H1 (cell line): Measurements from ENCODE around the gene ESYT2. TPM values are rescaled to one million over a fixed set of nuclear protein-coding genes. Genes with fewer than 3 reads are reported as not detected.

Source experiments
- CTCF ChIA-PET: fragments of 300-600 bp; sonication (Branson Sonifier 250); formaldehyde crosslinking; loops from one replicate; lab custom pipeline; 2021; ENCODE audit not compliant: partially characterized antibody; lab: Charles Lee
- POLR2A ChIA-PET: fragments of 300-600 bp; sonication (Branson Sonifier 250); formaldehyde crosslinking; loops from one replicate; lab custom pipeline; 2021; ENCODE audit warnings: inconsistent platforms; ENCODE audit not compliant: partially characterized antibody; lab: Charles Lee
- DNase-seq, 2 experiments: peaks; one replicate each; pipeline versions ENCODE4 v3.0.0 to v3.0.0-alpha.2; 2010 to 2022; ENCODE audit warnings: low spot score in 2 of 2, low read depth in 1 of 2, mixed read lengths in 1 of 2
- FAIRE-seq: peaks from 2 replicates; lab custom pipeline; 2011; peaks lifted over from hg19 to GRCh38; lab: Jason Lieb, UNC
- H2AFZ ChIP-seq: 2 replicates; pipeline ENCODE4 v1.8.1; 2012; ENCODE audit warnings: low read length, inconsistent platforms
- H2AK5ac ChIP-seq: 2 replicates; pipeline ENCODE4 v1.6.1; 2013; ENCODE audit warnings: low read depth, low read length
- H2BK120ac ChIP-seq: replicated peaks from 2 replicates; pipeline ENCODE3; 2013; ENCODE audit warnings: low read depth, low read length, inconsistent platforms
- H2BK12ac ChIP-seq: 2 replicates; pipeline ENCODE4 v1.6.1; 2013; ENCODE audit warnings: low read depth, low read length
- H2BK15ac ChIP-seq: 2 replicates; pipeline ENCODE4 v1.6.1; 2013; ENCODE audit warnings: low read length
- H2BK20ac ChIP-seq: 2 replicates; pipeline ENCODE4 v1.6.1; 2013; ENCODE audit warnings: low read length
- H2BK5ac ChIP-seq: 2 replicates; pipeline ENCODE4 v1.6.1; 2013; ENCODE audit warnings: low read depth, low read length
- H3K14ac ChIP-seq: 2 replicates; pipeline ENCODE4 v1.6.1; 2013; ENCODE audit warnings: inconsistent platforms; ENCODE audit not compliant: insufficient read length
- H3K18ac ChIP-seq: 2 replicates; pipeline ENCODE4 v1.6.1; 2013; ENCODE audit warnings: low read length; ENCODE audit errors: extremely low read depth
- H3K23ac ChIP-seq: 2 replicates; pipeline ENCODE4 v1.6.1; 2013; ENCODE audit warnings: inconsistent platforms; ENCODE audit not compliant: insufficient read length
- H3K23me2 ChIP-seq: 2 replicates; pipeline ENCODE4 v1.6.1; 2013; ENCODE audit warnings: low read depth, low read length
- H3K27ac ChIP-seq: 2 replicates; pipeline ENCODE4 v1.6.1; 2011; ENCODE audit warnings: low read depth, low read length, inconsistent platforms
- H3K27me3 ChIP-seq, 4 experiments: replicated peaks in 1 of 4; 1 replicate in 1 of 4; 2 replicates in 3 of 4; pipeline versions ENCODE4 v1.6.1 to v1.8.1; 2011 to 2013; ENCODE audit warnings: low read length in 3 of 4, mild to moderate bottlenecking in 3 of 4, inconsistent platforms in 2 of 4, mixed read lengths in 2 of 4, moderate library complexity in 1 of 4; ENCODE audit not compliant: control insufficient read depth in 3 of 4, insufficient read depth in 3 of 4; ENCODE audit errors: extremely low read depth in 1 of 4
- H3K36me3 ChIP-seq, 4 experiments: 2 replicates each; pipeline versions ENCODE4 v1.6.1 to v1.8.1; 2011 to 2013; ENCODE audit warnings: mild to moderate bottlenecking in 4 of 4, low read length in 3 of 4, moderate library complexity in 2 of 4, control low read depth in 1 of 4, inconsistent platforms in 1 of 4; ENCODE audit not compliant: insufficient read depth in 4 of 4, control insufficient read depth in 2 of 4
- H3K4ac ChIP-seq: replicated peaks from 2 replicates; pipeline ENCODE3; 2013; ENCODE audit warnings: low read length, low read depth, mixed read lengths, inconsistent platforms; ENCODE audit not compliant: insufficient read length
- H3K4me1 ChIP-seq, 4 experiments: replicated peaks in 1 of 4; 1 replicate in 1 of 4; 2 replicates in 3 of 4; pipeline versions ENCODE4 v1.6.1 to v1.8.1; 2011 to 2013; ENCODE audit warnings: low read length in 3 of 4, inconsistent platforms in 2 of 4, mixed read lengths in 1 of 4; ENCODE audit not compliant: insufficient read depth in 4 of 4, control insufficient read depth in 3 of 4
- H3K4me2 ChIP-seq, 2 experiments: 2 replicates each; pipeline versions ENCODE4 v1.6.1 to v1.8.1; 2011 to 2013; ENCODE audit warnings: low read depth in 2 of 2, low read length in 2 of 2, control low read depth in 1 of 2, inconsistent platforms in 1 of 2, mild to moderate bottlenecking in 1 of 2; ENCODE audit not compliant: insufficient read depth in 1 of 2
- H3K4me3 ChIP-seq, 4 experiments: fragments of 200-600, 300-600 bp in 1 of 4; sonication (generic), shearing (Covaris generic), sonication (Bioruptor Twin) in 1 of 4; 2 replicates each; pipeline versions ENCODE4 v1.5.1 to v1.8.1; 2011 to 2016; ENCODE audit warnings: low read length in 4 of 4, low read depth in 3 of 4, control low read depth in 2 of 4, inconsistent platforms in 2 of 4, mild to moderate bottlenecking in 2 of 4, mixed read lengths in 1 of 4, moderate library complexity in 1 of 4; ENCODE audit not compliant: insufficient read depth in 2 of 4; ENCODE audit errors: extremely low read depth in 1 of 4
- H3K56ac ChIP-seq: replicated peaks from 2 replicates; pipeline ENCODE3; 2013; ENCODE audit warnings: low read depth, mild to moderate bottlenecking, mixed read lengths, low read length, inconsistent platforms; ENCODE audit not compliant: insufficient read length
- H3K79me1 ChIP-seq: 2 replicates; pipeline ENCODE4 v1.6.1; 2013; ENCODE audit warnings: low read depth, low read length, control low read depth
- H3K79me2 ChIP-seq, 2 experiments: 2 replicates each; pipeline versions ENCODE4 v1.6.1 to v1.8.1; 2012 to 2013; ENCODE audit warnings: low read length in 2 of 2, mild to moderate bottlenecking in 2 of 2, inconsistent platforms in 1 of 2; ENCODE audit not compliant: insufficient read depth in 2 of 2, control insufficient read depth in 1 of 2
- H3K9ac ChIP-seq, 4 experiments: replicated peaks in 1 of 4; 1 replicate in 1 of 4; 2 replicates in 3 of 4; pipeline versions ENCODE4 v1.6.1 to v1.8.1; 2011 to 2013; ENCODE audit warnings: low read depth in 3 of 4, low read length in 3 of 4, control low read depth in 2 of 4, mild to moderate bottlenecking in 2 of 4, moderate library complexity in 2 of 4, inconsistent platforms in 1 of 4; ENCODE audit errors: extremely low read depth in 1 of 4
- H3K9me3 ChIP-seq, 2 experiments: 2 replicates each; pipeline versions ENCODE4 v1.6.1 to v1.8.1; 2012 to 2013; ENCODE audit warnings: mild to moderate bottlenecking in 2 of 2, moderate library complexity in 2 of 2, control low read depth in 1 of 2, inconsistent platforms in 1 of 2, low read depth in 1 of 2, low read length in 1 of 2, mixed read lengths in 1 of 2; ENCODE audit not compliant: insufficient read depth in 2 of 2
- H4K20me1 ChIP-seq, 2 experiments: replicated peaks in 1 of 2; 2 replicates each; pipeline versions ENCODE3 to v1.8.1; 2011 to 2013; ENCODE audit warnings: inconsistent platforms in 2 of 2, low read length in 2 of 2, mild to moderate bottlenecking in 1 of 2; ENCODE audit not compliant: insufficient read depth in 2 of 2, control insufficient read depth in 1 of 2
- H4K5ac ChIP-seq: 2 replicates; pipeline ENCODE4 v1.6.1; 2013; ENCODE audit warnings: low read length, low read depth, mixed read lengths, inconsistent platforms; ENCODE audit not compliant: insufficient read length
- H4K8ac ChIP-seq: 2 replicates; pipeline ENCODE4 v1.8.0; 2013; ENCODE audit warnings: mild to moderate bottlenecking, moderate library complexity, low read length, inconsistent platforms; ENCODE audit not compliant: insufficient read depth; ENCODE audit errors: extremely low read depth
- H4K91ac ChIP-seq: replicated peaks from 2 replicates; pipeline ENCODE3; 2013; ENCODE audit warnings: low read length, mixed read lengths, inconsistent platforms; ENCODE audit not compliant: insufficient read length
- CBX8 ChIP-seq: fragments of 300-800, 300-1000 bp; sonication (generic); IDR thresholded peaks from 2 replicates; pipeline ENCODE4 v1.7.1; 2016; ENCODE audit warnings: low read depth, low read length, borderline replicate concordance
- EGR1 ChIP-seq: IDR thresholded peaks from 2 replicates; pipeline ENCODE4 v1.6.1; 2011; ENCODE audit warnings: low read depth, low read length, borderline replicate concordance
- EZH2 ChIP-seq: fragments of 200-600 bp; sonication (generic); IDR thresholded peaks from 2 replicates; pipeline ENCODE4 v1.7.1; 2012; ENCODE audit warnings: low read depth, mild to moderate bottlenecking, moderate library complexity, low read length, inconsistent platforms; ENCODE audit not compliant: severe bottlenecking
- TAF7 ChIP-seq: optimal IDR thresholded peaks from 2 replicates; pipeline ENCODE3; 2011; ENCODE audit warnings: low read depth, mild to moderate bottlenecking, inconsistent platforms, low read length, moderate library complexity, borderline replicate concordance
- TEAD4 ChIP-seq: IDR thresholded peaks from 2 replicates; pipeline ENCODE4 v1.6.1; 2012; ENCODE audit warnings: low read depth, low read length, inconsistent platforms, mixed read lengths
- WGBS, 2 experiments: shearing (Covaris generic) in 1 of 2; methylation state at CpG; one replicate each; pipeline versions ENCODE4 v1.1.6 to v1.1.7; 2013 to 2015; ENCODE audit warnings: low lambda C conversion rate in 2 of 2, mixed read lengths in 2 of 2, inconsistent platforms in 1 of 2, low coverage in 1 of 2, missing lambda C conversion rate in 1 of 2; ENCODE audit not compliant: insufficient replicate concordance in 2 of 2, insufficient coverage in 1 of 2, insufficient read length in 1 of 2; ENCODE audit errors: extremely low coverage in 1 of 2, missing lambda C conversion rate in 1 of 2; 5-methylcytosine and 5-hydroxymethylcytosine counted together
- polyA plus RNA-seq, 7 experiments: library from polyadenylated mRNA; depleted of rRNA in 3 of 7; stranded (reverse) in 5 of 7; unstranded in 2 of 7; fragments of >200 nt in 5 of 7; fragments of 200-250 nt in 2 of 7; gene quantifications; 1 replicate in 5 of 7; 2 replicates in 1 of 7; 4 replicates in 1 of 7; pipeline versions ENCODE4 v1.2.1 to v1.2.3, GENCODE V29; 2011 to 2013; ENCODE audit warnings: missing spikeins in 2 of 7, mixed read lengths in 2 of 7
- total RNA-seq: library from RNA; stranded (reverse); fragmentation: NEBNext Ultra II Directional; extraction: Animal tissue kit (Norgen Biotek cat#: 25700); gene quantifications from 2 replicates; pipeline ENCODE4 v1.2.1, GENCODE V29; 2021

Gene ESYT2
- total and polyA plus RNA-seq, 2 of the 8 experiments (the other 6 are each of a cell fraction or from before 2014, with no cell fraction given), result 27.0 to 37.5 TPM

DNA sequence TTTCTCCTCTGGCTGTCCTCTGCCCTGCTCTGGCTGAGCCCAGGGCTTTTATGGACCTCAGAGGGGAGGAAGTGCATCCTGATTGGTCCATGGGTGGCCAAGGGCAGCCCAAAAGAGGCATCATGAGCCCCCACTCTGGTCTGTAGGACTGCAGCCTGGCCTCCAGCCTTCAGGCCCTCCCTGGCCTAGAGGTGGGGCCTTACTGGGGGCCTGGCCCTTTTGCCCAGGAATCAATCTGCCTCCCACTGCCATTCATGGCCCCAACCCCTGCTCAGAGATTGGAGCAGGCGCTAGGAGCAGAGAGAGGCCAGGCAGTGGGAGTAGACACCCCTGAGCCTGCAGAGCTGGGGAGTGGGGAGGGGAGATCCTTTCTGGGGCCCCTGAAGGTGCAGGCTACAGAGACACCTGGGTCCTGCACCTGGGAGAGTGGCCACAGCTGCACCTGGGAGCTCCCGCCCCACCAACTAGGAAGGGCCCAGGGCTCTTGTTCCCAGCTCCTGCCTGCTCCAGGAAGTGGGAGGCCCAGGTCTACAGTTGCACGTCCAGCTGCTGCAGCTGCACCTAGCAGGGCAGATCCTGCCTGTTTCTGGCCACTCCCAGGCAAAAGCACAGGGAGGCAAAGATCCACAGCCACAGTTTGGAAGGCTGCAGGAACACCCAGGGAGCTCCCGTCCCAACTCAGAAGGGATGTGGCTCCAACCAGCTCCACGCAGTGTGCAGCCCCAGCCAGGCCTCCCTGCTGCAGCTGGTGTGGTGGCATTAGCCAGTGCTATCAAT lies 20.6 kb upstream of the ESYT2 start:
- Histone ChIP-seq H3K4me3 (no peak overlapping the region), H3K14ac (no peak overlapping the region), H2AK5ac (no peak overlapping the region), H2BK5ac (no peak overlapping the region), H3K56ac (no peak overlapping the region), H3K9me3 (peaks cover 28 to 36% of the 10 kb centered on the region in 2 experiments), H3K4ac (no peak overlapping the region), H3K18ac (no peak overlapping the region; the same call in 1 of the 2 replicates), H3K23me2 (no peaks in the 10 kb centered on the region), H4K20me1 (no peaks in the 10 kb centered on the region), H3K79me2 (no peaks in the 10 kb centered on the region), H3K27me3 (no peaks in the 10 kb centered on the region; a peak in 1 of 7 replicates), H2BK20ac (no peak overlapping the region), H3K9ac (no peak overlapping the region), H4K5ac (no peak overlapping the region), H3K27ac (no peak overlapping the region), H2BK120ac (no peak overlapping the region), H2AFZ (no peak overlapping the region; the same call in 1 of the 2 replicates), H3K79me1 (no peaks in the 10 kb centered on the region), H3K36me3 (no peaks in the 10 kb centered on the region; a peak in 1 of 8 replicates), H4K8ac (peak overlapping the region; percentile 71; the same call in 1 of the 2 replicates)
- 83% methylated on average over 5 of the region's 5 CpGs; no CpG with 5 or more reads in 1 of the 2 experiments for WGBS, 2 experiments
- CTCF ChIA-PET, result interaction anchor here (0.8 to 1.7 kb wide), 2 partner anchors 10 kb away, joined by 3 read pairs; no protein-coding TSS in a partner anchor
- no peak for TF ChIP-seq TEAD4
- no peak for TF ChIP-seq TAF7
- TF ChIP-seq EZH2, result no peak
- no peak for TF ChIP-seq EGR1
- TF ChIP-seq CBX8, result no peak
- TF ChIP-seq, all 59 proteins: peak for 0
- FAIRE-seq, result no peak
- Histone ChIP-seq H2BK15ac (no peak overlapping the region), H4K91ac (no peak overlapping the region), H3K23ac (no peak overlapping the region), H3K4me2 (no peak overlapping the region), H2BK12ac (no peak overlapping the region), H3K4me1 (no peaks in the 10 kb centered on the region; a peak in 1 of 7 replicates)
- POLR2A ChIA-PET, result interaction anchor here (0.9 to 1.4 kb wide), 3 partner anchors 8 to 14 kb away, joined by 3 to 5 read pairs (median 3); no protein-coding TSS in a partner anchor
- DNase-seq, result no peak
